Adrenal gland (tissue), 5 donors: ENCODE measurements around the gene ZNF84.

ENCODE experiments used
- CTCF ChIP-seq, 6 experiments: fragments of 450-650 bp in 4 of 6; fragments of 200-600 bp in 2 of 6; sonication (generic) in 1 of 6; IDR thresholded peaks; 1 replicate in 5 of 6; 2 replicates in 1 of 6; pipeline versions ENCODE4 v1.5.1 to v1.8.0; 2016 to 2021; ENCODE audit warnings: antibody characterized with exemption in 6 of 6, mild to moderate bottlenecking in 2 of 6, moderate library complexity in 1 of 6
- POLR2A ChIP-seq, 2 donors: fragments of 450-650 bp; IDR thresholded peaks; one replicate each; pipeline ENCODE4 v1.6.1; 2017; ENCODE audit warnings: antibody characterized with exemption in 2 of 2, mild to moderate bottlenecking in 2 of 2, moderate library complexity in 1 of 2
- donor health status: DM: no; HTN: no; CAD: no.

- no peak for TF ChIP-seq CTCF (IDR thresholded peaks at IDR 0.05)
- no peak for TF ChIP-seq POLR2A (IDR thresholded peaks at IDR 0.05)
Observed at GRCh38 chr12:133026996-133027395, 10.3 kb upstream of the ZNF84 start.
